Glutamatergic neuron (in vitro differentiated cells): ENCODE data around the gene TNFRSF13B. TPM values are rescaled to one million over a fixed set of nuclear protein-coding genes. Genes with fewer than 3 reads are reported as not detected.

ENCODE experiments used
- DNase-seq: peaks from one replicate; pipeline ENCODE4 v3.0.0; 2022
- H3K27ac Mint-ChIP-seq: one replicate; pipeline ENCODE4 v1.8.0; 2020; ENCODE audit warnings: mild to moderate bottlenecking, mixed read lengths, inconsistent platforms; ENCODE audit not compliant: unreplicated experiment
- H3K27me3 Mint-ChIP-seq: one replicate; pipeline ENCODE4 v1.8.0; 2020; ENCODE audit warnings: mild to moderate bottlenecking, moderate library complexity, mixed read lengths, inconsistent platforms; ENCODE audit not compliant: unreplicated experiment
- H3K36me3 Mint-ChIP-seq: one replicate; pipeline ENCODE4 v1.8.0; 2020; ENCODE audit warnings: mild to moderate bottlenecking, mixed read lengths, inconsistent platforms; ENCODE audit not compliant: unreplicated experiment
- H3K4me1 Mint-ChIP-seq: one replicate; pipeline ENCODE4 v1.8.0; 2020; ENCODE audit warnings: mild to moderate bottlenecking, low read depth, mixed read lengths, inconsistent platforms; ENCODE audit not compliant: unreplicated experiment
- H3K4me3 Mint-ChIP-seq: one replicate; pipeline ENCODE4 v1.8.0; 2020; ENCODE audit warnings: mild to moderate bottlenecking, mixed read lengths, inconsistent platforms; ENCODE audit not compliant: unreplicated experiment
- H3K9me3 Mint-ChIP-seq: one replicate; pipeline ENCODE4 v1.8.0; 2020; ENCODE audit warnings: mild to moderate bottlenecking, moderate library complexity, mixed read lengths, inconsistent platforms; ENCODE audit not compliant: unreplicated experiment
- CTCF ChIP-seq: fragments of 200-600 bp; sonication (generic); IDR thresholded peaks from one replicate; pipeline ENCODE4 v1.5.0; 2021; ENCODE audit not compliant: partially characterized antibody, unreplicated experiment
- total RNA-seq: library from RNA; stranded (reverse); fragmentation: NEBNext Ultra II Directional; extraction: Animal tissue kit (Norgen Biotek cat#: 25700); gene quantifications from one replicate; pipeline ENCODE4 v1.2.1, GENCODE V29; 2021; ENCODE audit not compliant: unreplicated experiment

The TNFRSF13B gene
- total RNA-seq, 1 donor from 2014 or later: not detected

- DNase-seq: no peak
- Mint-ChIP-seq H3K9me3 (peaks cover 7% of the 10 kb centered on the region), H3K36me3 (no peaks in the 10 kb centered on the region), H3K4me3 (no peak overlapping the region), H3K4me1 (no peaks in the 10 kb centered on the region), H3K27me3 (peaks cover 1% of the 10 kb centered on the region), H3K27ac (no peak overlapping the region)
- TF ChIP-seq CTCF: no peak
These were observed 46.4 kb downstream of the TNFRSF13B start for GRCh38 chr17:16925461-16926060.

- no peak overlapping the region for H3K4me3 Mint-ChIP-seq
- TF ChIP-seq CTCF: no peak
- H3K36me3 Mint-ChIP-seq: no peaks in the 10 kb centered on the region
- no peak for DNase-seq
- H3K27me3 Mint-ChIP-seq: peaks cover 1% of the 10 kb centered on the region
- H3K4me1 Mint-ChIP-seq: no peaks in the 10 kb centered on the region
- no peak overlapping the region for H3K27ac Mint-ChIP-seq
- H3K9me3 Mint-ChIP-seq: peaks cover 7% of the 10 kb centered on the region
These were observed 47.0 kb downstream of the TNFRSF13B start for GRCh38 chr17:16924696-16925440.

- no peaks in the 10 kb centered on the region for H3K4me1 Mint-ChIP-seq
- DNase-seq: no peak
- H3K9me3 Mint-ChIP-seq: peaks cover 7% of the 10 kb centered on the region
- peaks cover 1% of the 10 kb centered on the region for H3K27me3 Mint-ChIP-seq
- H3K36me3 Mint-ChIP-seq: no peaks in the 10 kb centered on the region
- no peak overlapping the region for H3K27ac Mint-ChIP-seq
- no peak for TF ChIP-seq CTCF
- H3K4me3 Mint-ChIP-seq: no peak overlapping the region
These were observed 47.8 kb downstream of the TNFRSF13B start for GRCh38 chr17:16923904-16924695.

GRCh38 chr17:16923097-16923903 lies 48.6 kb downstream of the TNFRSF13B start:
- H3K9me3 Mint-ChIP-seq: peaks cover 4% of the 10 kb centered on the region
- no peak overlapping the region for H3K4me3 Mint-ChIP-seq
- H3K27ac Mint-ChIP-seq: no peak overlapping the region
- peaks cover 1% of the 10 kb centered on the region for H3K27me3 Mint-ChIP-seq
- TF ChIP-seq CTCF: no peak
- no peaks in the 10 kb centered on the region for H3K4me1 Mint-ChIP-seq
- H3K36me3 Mint-ChIP-seq: no peaks in the 10 kb centered on the region
- no peak for DNase-seq
